ENCODE results near the gene PDSS2. TPM values are rescaled to one million over a fixed set of nuclear protein-coding genes. Genes with fewer than 3 reads are reported as not detected.

The PDSS2 gene
- total and polyA plus RNA-seq, 2 of the 4 experiments (the other 2 are of a cell fraction): 8.6 to 9.2 TPM

DNA sequence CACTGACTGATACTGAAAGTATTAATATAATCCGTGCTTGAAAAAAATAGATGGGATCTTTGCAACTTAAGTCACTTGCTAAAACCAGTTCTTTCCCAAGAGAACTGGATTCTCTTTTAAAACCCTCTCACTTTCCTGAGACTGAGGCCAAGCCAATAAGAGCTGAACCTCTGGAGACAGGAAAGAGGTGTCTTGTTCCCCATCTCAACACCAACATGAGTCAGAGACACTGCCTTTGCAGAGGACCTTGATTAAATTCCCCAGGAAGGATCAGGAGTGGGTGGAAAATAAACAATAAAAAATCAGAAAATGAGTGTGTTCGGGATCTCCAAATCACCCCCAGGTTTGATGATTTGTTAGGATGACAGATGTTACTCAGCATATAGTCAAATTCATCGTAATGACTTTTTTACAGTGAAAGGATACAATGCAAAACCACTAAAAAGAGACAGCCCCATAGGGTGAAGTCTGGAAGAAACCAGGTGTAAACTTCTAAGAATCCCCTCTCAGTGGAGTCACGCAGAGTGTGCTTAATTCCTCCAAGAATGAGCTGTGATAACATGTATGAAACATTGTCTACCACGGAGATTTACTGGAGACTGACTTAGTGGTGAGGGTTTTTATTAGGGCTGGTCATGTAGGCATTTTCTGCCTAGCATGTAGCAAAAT is 221.2 kb downstream of the PDSS2 start:
- H3K9me1 ChIP-seq (ENCODE audit: insufficient read depth, low read length): no peaks in the 10 kb centered on the region; the same call in 1 of the 2 replicates
- H3K4ac ChIP-seq (ENCODE audit: low read depth, low read length): no peak overlapping the region
- no peak overlapping the region for H2BK15ac ChIP-seq (ENCODE audit: low read depth, low read length)
- no TSS peak for BruUV-seq (replicated peaks)
- no peak overlapping the region for H2AFZ ChIP-seq (replicated peaks; ENCODE audit: low read length, poor library complexity)
- no peaks in the 10 kb centered on the region for H3K79me1 ChIP-seq (ENCODE audit: low read depth in 1 of 2, low read length in 2 of 2)
- H2AK9ac ChIP-seq (replicated peaks; ENCODE audit: low read depth, low read length, poor library complexity): no peak overlapping the region
- dilution Hi-C loops (cut with HindIII; ENCODE audit: low sequenced_read_pairs, unreplicated experiment) (no loop called here), in situ Hi-C loops (cut with MboI; ENCODE audit: low sequenced_read_pairs) (no loop called here), intact Hi-C loops (cut with micrococcal nuclease) (no loop called here)
- CTCF ChIA-PET: no interaction called here
- no peaks in the 10 kb centered on the region for H3K4me1 ChIP-seq (ENCODE audit: control insufficient read depth, insufficient read depth, low read length)
- H4K20me1 ChIP-seq (ENCODE audit: insufficient read depth, low read length): no peaks in the 10 kb centered on the region; the same call in 1 of the 2 replicates
- H4K8ac ChIP-seq (ENCODE audit: low read depth in 2 of 2, low read length in 2 of 2): no peak overlapping the region
- no peak overlapping the region for H2AK5ac ChIP-seq (ENCODE audit: low read depth, low read length)
- H3K4me3 ChIP-seq (ENCODE audit: insufficient read depth, low read depth, low read length): no peak overlapping the region
- no peak overlapping the region for H3K4me2 ChIP-seq (ENCODE audit: low read depth, low read length)
- DNase-seq (peak; percentile 74), ATAC-seq (ENCODE audit: low read depth) (peak; percentile 57; the same call in 1 of the 2 replicates)
- POLR2A ChIA-PET (ENCODE audit: unreplicated experiment): no interaction called here
- no peak overlapping the region for H2BK20ac ChIP-seq (ENCODE audit: low read depth, low read length)
- H3K18ac ChIP-seq (ENCODE audit: low read depth, low read length): no peak overlapping the region
- H2BK120ac ChIP-seq (ENCODE audit: low read depth, low read length): no peak overlapping the region
- WGBS, 2 experiments (ENCODE audit: extremely low coverage in 2 of 2, insufficient read length in 1 of 2): no CpG with 5 or more reads among the region's 5 CpGs
- no peak overlapping the region for H3K14ac ChIP-seq (replicated peaks; ENCODE audit: low read depth, low read length)
- no peak overlapping the region for H3K56ac ChIP-seq (ENCODE audit: extremely low read depth, insufficient read depth, low read length)
- H4K5ac ChIP-seq (ENCODE audit: low read depth, low read length): no peak overlapping the region
- H3K27me3 ChIP-seq (ENCODE audit: control insufficient read depth, insufficient read depth, low read length): no peaks in the 10 kb centered on the region
- no peak overlapping the region for H3K27ac ChIP-seq (ENCODE audit: insufficient read depth, low read length)
- H3K9ac ChIP-seq (ENCODE audit: low read depth, low read length): no peak overlapping the region
- TF ChIP-seq CHD1 (IDR thresholded peaks at IDR 0.05; ENCODE audit: low read depth, low read length) (no peak), MAFK (IDR thresholded peaks at IDR 0.05; ENCODE audit: low read depth, low read length) (no peak), RAD21 (IDR thresholded peaks at IDR 0.05; ENCODE audit: low read length) (no peak)
- H2BK5ac ChIP-seq (ENCODE audit: low read depth, low read length, poor library complexity, severe bottlenecking): no peak overlapping the region
- no peaks in the 10 kb centered on the region for H3K9me3 ChIP-seq (ENCODE audit: control insufficient read depth, insufficient read depth, low read length)
- no peak overlapping the region for H3K23ac ChIP-seq (ENCODE audit: low read depth, low read length)
- no peaks in the 10 kb centered on the region for H3K36me3 ChIP-seq (ENCODE audit: control insufficient read depth, insufficient read depth, low read length)
- H4K91ac ChIP-seq (ENCODE audit: insufficient read depth, low read depth, low read length): no peak overlapping the region

All from IMR-90 (cell line).